GM10248 (cell line): ENCODE data around the gene ANKRD63.

Experiments
- CTCF ChIA-PET: fragments of 300-600 bp; sonication (Branson Sonifier 250); formaldehyde crosslinking; extraction: SDS; loops from one replicate; lab custom pipeline; 2021; ENCODE audit warnings: antibody characterized with exemption; lab: Yijun Ruan, JAX
- POLR2A ChIA-PET: fragments of 350-650 bp; sonication (Branson Sonifier 250); formaldehyde crosslinking; extraction: SDS; loops from one replicate; lab custom pipeline; 2020; ENCODE audit warnings: antibody characterized with exemption; lab: Yijun Ruan, JAX
- DNase-seq: peaks from one replicate; pipeline ENCODE4 v3.0.0; 2012; ENCODE audit errors: extremely low spot score
- TF ChIP-seq, protein P1 (sequence below): IDR thresholded peaks from 2 replicates; pipeline ENCODE4 v1.5.1; 2012; ENCODE audit warnings: mild to moderate bottlenecking, low read depth; ENCODE audit errors: extremely low read depth, missing control alignments, control extremely low read depth

The ANKRD63 gene

DNA sequence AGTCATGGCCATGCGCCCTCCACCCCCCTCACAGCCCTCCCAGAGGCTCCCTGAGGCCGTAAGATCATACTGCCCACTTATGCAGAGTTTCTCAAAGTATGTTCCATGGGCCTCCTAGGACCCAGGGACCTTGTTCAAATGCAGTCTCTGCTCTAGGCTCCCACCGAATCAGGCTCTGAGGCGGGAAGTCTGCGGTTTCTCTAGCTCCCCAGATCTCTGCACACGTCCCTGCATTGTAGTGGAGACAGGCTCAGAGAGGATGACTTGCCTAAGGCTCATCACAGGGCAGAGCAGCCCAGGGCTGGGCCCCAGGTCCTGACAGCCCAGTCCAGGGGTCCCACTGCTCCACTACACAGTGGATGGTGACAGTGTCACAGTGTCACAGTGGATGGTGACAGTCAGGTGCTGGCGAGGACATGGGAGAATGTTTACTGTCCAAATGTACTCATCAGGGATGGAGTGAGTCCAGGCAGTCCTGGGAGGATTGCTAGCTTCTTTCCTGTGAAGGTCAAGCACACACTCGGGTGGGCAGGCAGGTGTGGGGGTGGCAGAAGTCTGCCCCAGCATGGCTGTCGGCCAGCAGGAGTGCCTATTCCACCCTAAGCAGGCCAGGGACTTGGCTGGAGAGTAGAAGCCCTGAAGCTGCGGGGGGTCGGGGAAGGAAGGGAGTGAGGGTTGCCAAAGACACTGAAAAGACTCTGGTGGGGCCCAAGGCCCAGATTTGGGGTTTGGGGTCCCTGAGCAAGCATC, 12.4 kb downstream of the ANKRD63 start:
- CTCF ChIA-PET = interaction anchor here (0.9 to 20.1 kb wide), 4 partner anchors 6 to 61 kb away, joined by 3 to 525 read pairs (median 356); partner anchors contain the start of genes INAFM2 and PLCB2
- DNase-seq = no peak
- POLR2A ChIA-PET = no interaction called here
- TF ChIP-seq, protein P1, sequence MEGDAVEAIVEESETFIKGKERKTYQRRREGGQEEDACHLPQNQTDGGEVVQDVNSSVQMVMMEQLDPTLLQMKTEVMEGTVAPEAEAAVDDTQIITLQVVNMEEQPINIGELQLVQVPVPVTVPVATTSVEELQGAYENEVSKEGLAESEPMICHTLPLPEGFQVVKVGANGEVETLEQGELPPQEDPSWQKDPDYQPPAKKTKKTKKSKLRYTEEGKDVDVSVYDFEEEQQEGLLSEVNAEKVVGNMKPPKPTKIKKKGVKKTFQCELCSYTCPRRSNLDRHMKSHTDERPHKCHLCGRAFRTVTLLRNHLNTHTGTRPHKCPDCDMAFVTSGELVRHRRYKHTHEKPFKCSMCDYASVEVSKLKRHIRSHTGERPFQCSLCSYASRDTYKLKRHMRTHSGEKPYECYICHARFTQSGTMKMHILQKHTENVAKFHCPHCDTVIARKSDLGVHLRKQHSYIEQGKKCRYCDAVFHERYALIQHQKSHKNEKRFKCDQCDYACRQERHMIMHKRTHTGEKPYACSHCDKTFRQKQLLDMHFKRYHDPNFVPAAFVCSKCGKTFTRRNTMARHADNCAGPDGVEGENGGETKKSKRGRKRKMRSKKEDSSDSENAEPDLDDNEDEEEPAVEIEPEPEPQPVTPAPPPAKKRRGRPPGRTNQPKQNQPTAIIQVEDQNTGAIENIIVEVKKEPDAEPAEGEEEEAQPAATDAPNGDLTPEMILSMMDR = no peak

DNA sequence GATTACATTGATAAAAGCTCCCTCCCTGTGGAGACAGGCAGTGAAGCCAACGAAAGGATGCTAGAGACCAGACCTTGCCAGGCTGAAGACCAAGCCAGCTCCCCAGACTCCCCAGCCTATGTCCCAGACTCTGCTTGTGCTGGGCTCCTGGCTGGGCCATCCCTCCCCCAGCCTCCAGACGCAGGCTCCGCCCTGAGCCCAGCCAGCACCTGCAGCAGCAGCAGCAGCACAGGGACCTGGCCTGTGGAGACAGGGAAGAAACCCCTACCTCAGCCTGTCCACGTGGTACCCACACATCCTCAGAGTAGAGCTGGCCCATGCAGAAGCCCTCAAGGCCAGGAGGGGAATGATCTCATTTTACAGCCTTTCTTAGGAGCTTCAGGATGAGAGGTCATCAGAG, 13.3 kb downstream of the ANKRD63 start:
- ChIA-PET POLR2A (no interaction called here), CTCF (interaction anchor here (0.9 to 20.1 kb wide), 6 partner anchors 7 to 60 kb away, joined by 3 to 525 read pairs (median 156); partner anchors contain the start of genes INAFM2 and PLCB2)
- TF ChIP-seq, protein P1 = no peak
- DNase-seq = no peak

DNA sequence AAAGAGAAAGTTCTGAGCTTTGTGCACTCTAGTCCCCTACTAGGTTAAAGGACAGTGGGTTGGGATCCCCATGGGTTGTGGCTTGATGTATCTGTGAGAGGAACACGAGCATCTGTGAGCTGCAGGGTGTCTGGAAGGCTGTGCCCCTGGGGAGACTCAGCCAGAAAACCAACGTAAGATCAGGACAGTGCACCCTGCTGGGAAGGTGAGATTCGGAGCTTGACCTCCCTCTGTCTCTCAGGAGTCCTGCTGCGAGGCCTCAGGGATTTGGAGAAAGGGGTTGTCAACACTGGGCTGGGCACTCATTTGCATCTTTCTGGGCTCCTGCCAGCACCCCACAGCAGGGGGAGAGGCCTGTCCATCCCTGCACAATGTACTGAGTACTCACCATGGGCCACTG, 15.2 kb downstream of the ANKRD63 start:
- TF ChIP-seq, protein P1 = no peak
- DNase-seq = no peak
- POLR2A ChIA-PET = no interaction called here
- CTCF ChIA-PET = interaction anchor here (0.9 to 20.1 kb wide), 6 partner anchors 8 to 222 kb away, joined by 3 to 525 read pairs (median 4); partner anchors contain the start of gene ANKRD63

DNA sequence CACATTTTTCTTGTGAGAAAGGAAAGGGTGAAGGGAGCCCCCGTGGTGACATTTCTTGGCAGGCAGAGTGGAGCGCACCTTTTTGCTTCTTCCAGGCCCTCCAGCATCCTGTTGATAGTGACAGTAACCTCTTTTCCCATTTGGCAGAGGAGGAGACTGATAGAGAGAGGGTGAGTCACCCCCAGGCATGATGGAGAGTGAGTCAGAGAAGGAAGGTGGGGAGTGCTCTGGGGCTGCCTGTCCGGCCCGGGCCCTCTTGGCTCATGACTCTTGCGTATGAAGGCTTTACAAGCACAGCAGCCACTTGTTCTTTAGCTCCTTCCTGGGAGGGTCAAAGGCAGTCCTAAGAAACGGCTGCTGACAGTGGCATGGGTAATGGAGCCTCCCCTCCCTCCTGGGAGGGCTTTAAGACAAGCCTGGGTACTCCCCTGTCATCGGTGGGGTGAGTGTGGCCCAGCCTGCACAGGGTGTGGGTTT, 16.0 kb downstream of the ANKRD63 start:
- CTCF ChIA-PET = interaction anchor here (0.9 to 20.1 kb wide), 4 partner anchors 9 to 146 kb away, joined by 3 to 525 read pairs (median 156); no protein-coding TSS in a partner anchor
- TF ChIP-seq, protein P1 = no peak
- POLR2A ChIA-PET = no interaction called here
- no peak for DNase-seq

DNA sequence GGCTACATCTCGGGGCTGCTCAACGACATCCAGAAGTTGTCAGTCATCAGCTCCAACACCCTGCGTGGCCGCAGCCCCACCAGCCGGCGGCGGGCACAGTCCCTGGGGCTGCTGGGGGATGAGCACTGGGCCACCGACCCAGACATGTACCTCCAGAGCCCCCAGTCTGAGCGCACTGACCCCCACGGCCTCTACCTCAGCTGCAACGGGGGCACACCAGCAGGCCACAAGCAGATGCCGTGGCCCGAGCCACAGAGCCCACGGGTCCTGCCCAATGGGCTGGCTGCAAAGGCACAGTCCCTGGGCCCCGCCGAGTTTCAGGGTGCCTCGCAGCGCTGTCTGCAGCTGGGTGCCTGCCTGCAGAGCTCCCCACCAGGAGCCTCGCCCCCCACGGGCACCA, 17.0 kb downstream of the ANKRD63 start:
- POLR2A ChIA-PET = no interaction called here
- CTCF ChIA-PET = interaction anchor here (19.5 to 20.1 kb wide), 2 partner anchors 10 to 41 kb away, joined by 308 to 525 read pairs; no protein-coding TSS in a partner anchor
- DNase-seq = no peak
- TF ChIP-seq, protein P1 = no peak

DNA sequence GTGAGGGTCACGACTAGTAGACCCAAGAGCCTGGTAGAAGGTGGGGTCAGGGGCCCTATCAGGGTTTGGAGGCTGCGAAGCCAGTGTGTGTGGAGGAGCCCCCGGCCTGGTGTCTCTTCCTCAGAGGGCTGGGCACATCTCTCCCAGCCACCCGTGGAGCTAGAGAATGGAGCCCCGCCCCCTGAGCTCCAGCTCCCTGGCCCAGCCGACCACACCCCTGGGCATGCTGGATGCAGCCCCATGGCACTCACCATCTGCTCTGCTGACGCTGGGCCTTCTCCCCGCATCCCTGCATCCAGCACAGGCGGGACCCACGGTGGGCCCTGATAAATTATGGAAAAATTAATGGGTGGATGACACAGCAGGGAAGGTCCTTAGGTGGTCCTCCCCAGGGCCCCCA, 17.5 kb downstream of the ANKRD63 start:
- TF ChIP-seq, protein P1 = no peak
- no peak for DNase-seq
- ChIA-PET CTCF (interaction anchor here (1.5 to 20.1 kb wide), 3 partner anchors 11 to 40 kb away, joined by 3 to 525 read pairs (median 308); no protein-coding TSS in a partner anchor), POLR2A (no interaction called here)
